Spinal cord (tissue), 10 donors: Measurements from ENCODE around the gene MOB3C. TPM values are rescaled to one million over a fixed set of nuclear protein-coding genes. Genes with fewer than 3 reads are reported as not detected.

ENCODE experiments used
- DNase-seq, 6 donors: peaks; one replicate each; pipeline versions ENCODE4 v3.0.0 to v3.0.0-alpha.2; 2013 to 2015; ENCODE audit warnings: low spot score in 6 of 6, low read depth in 4 of 6
- H3K27ac ChIP-seq: one replicate; pipeline ENCODE4 v1.5.1; 2013; ENCODE audit warnings: low read depth, low read length, control low read depth
- H3K27me3 ChIP-seq: one replicate; pipeline ENCODE4 v1.6.1; 2013; ENCODE audit warnings: low read length; ENCODE audit not compliant: control insufficient read depth, insufficient read depth
- H3K36me3 ChIP-seq: one replicate; pipeline ENCODE4 v1.6.1; 2013; ENCODE audit warnings: low read length; ENCODE audit not compliant: control insufficient read depth, insufficient read depth
- H3K4me1 ChIP-seq: one replicate; pipeline ENCODE4 v1.6.1; 2013; ENCODE audit warnings: low read length; ENCODE audit not compliant: control insufficient read depth, insufficient read depth
- H3K4me3 ChIP-seq: one replicate; pipeline ENCODE4 v1.5.1; 2013; ENCODE audit warnings: low read depth, low read length, control low read depth
- H3K9me3 ChIP-seq: one replicate; pipeline ENCODE4 v1.6.1; 2013; ENCODE audit warnings: low read length; ENCODE audit not compliant: control insufficient read depth, insufficient read depth
- WGBS: methylation state at CpG from one replicate; pipeline ENCODE4 v1.1.5; 2013; ENCODE audit warnings: missing lambda C conversion rate; ENCODE audit not compliant: insufficient coverage; 5-methylcytosine and 5-hydroxymethylcytosine counted together
- polyA plus RNA-seq, 2 donors: library from polyadenylated mRNA; unstranded; fragments of 120-200 nt; gene quantifications; one replicate each; pipeline ENCODE4 v1.2.1, GENCODE V29; 2013; ENCODE audit not compliant: insufficient read length in 2 of 2
- total RNA-seq, 2 donors: library from RNA; depleted of rRNA in 1 of 2; stranded (reverse); fragments of 120-200 nt in 1 of 2; fragments of >200 nt in 1 of 2; gene quantifications; one replicate each; pipeline versions ENCODE4 v1.2.3 to v1.2.4, GENCODE V29; 2013 to 2014
- donor health status: healthy.

Gene MOB3C
- total and polyA plus RNA-seq, 4 donors = 8.4 to 18.8 (median 9.7) TPM

GRCh38 chr1:46621930-46622329 lies 5.3 kb upstream of the MOB3C start:
- Histone ChIP-seq H3K4me3 (no peak overlapping the region), H3K27me3 (no peaks in the 10 kb centered on the region), H3K9me3 (no peaks in the 10 kb centered on the region), H3K4me1 (peaks cover 12% of the 10 kb centered on the region), H3K27ac (no peak overlapping the region), H3K36me3 (no peaks in the 10 kb centered on the region)
- DNase-seq = no peak
- 85% methylated on average over 4 of the region's 7 CpGs for WGBS

- Histone ChIP-seq H3K4me1 (peaks cover 28% of the 10 kb centered on the region), H3K4me3 (no peak overlapping the region), H3K9me3 (no peaks in the 10 kb centered on the region), H3K27me3 (no peaks in the 10 kb centered on the region), H3K36me3 (no peaks in the 10 kb centered on the region), H3K27ac (no peak overlapping the region)
- WGBS = 97% methylated on average over 5 of the region's 5 CpGs
- no peak for DNase-seq
These were observed 3.1 kb upstream of the MOB3C start for GRCh38 chr1:46619656-46620258.

- H3K27ac ChIP-seq = no peak overlapping the region
- no peaks in the 10 kb centered on the region for H3K36me3 ChIP-seq
- no peaks in the 10 kb centered on the region for H3K27me3 ChIP-seq
- H3K4me1 ChIP-seq = peaks cover 29% of the 10 kb centered on the region
- H3K4me3 ChIP-seq = no peak overlapping the region
- no CpG with 5 or more reads among the region's 4 CpGs for WGBS
- DNase-seq = no peak
- H3K9me3 ChIP-seq = no peaks in the 10 kb centered on the region
These were observed 2.3 kb upstream of the MOB3C start for GRCh38 chr1:46618754-46619415.

GRCh38 chr1:46617833-46618232 lies 1.2 kb upstream of the MOB3C start:
- H3K4me3 ChIP-seq = no peak overlapping the region
- no CpG with 5 or more reads among the region's 3 CpGs for WGBS
- no peaks in the 10 kb centered on the region for H3K27me3 ChIP-seq
- no peaks in the 10 kb centered on the region for H3K9me3 ChIP-seq
- no peak overlapping the region for H3K27ac ChIP-seq
- no peak for DNase-seq
- peaks cover 37% of the 10 kb centered on the region for H3K4me1 ChIP-seq
- H3K36me3 ChIP-seq = peaks cover 4% of the 10 kb centered on the region

GRCh38 chr1:46617108-46617800 lies 643 bp upstream of the MOB3C start:
- 84% methylated on average over 2 of the region's 10 CpGs for WGBS
- H3K4me1 ChIP-seq = peaks cover 39% of the 10 kb centered on the region

GRCh38 chr1:46615735-46616134 lies 876 bp downstream of the MOB3C start:
- no peaks in the 10 kb centered on the region for H3K9me3 ChIP-seq
- peak in 1 of 6 donors; percentile 7 for DNase-seq
- no peaks in the 10 kb centered on the region for H3K27me3 ChIP-seq
- peaks cover 13% of the 10 kb centered on the region for H3K36me3 ChIP-seq
- H3K27ac ChIP-seq = peak overlapping the region; percentile 79
- peak overlapping the region; percentile 66 for H3K4me3 ChIP-seq
- H3K4me1 ChIP-seq = peaks cover 45% of the 10 kb centered on the region
- WGBS = 85% methylated on average over 2 of the region's 3 CpGs

More at GRCh38 chr1:46617108-46617800, 643 bp upstream of the MOB3C start:
- no peaks in the 10 kb centered on the region for H3K9me3 ChIP-seq
- H3K27me3 ChIP-seq = no peaks in the 10 kb centered on the region
- DNase-seq = no peak
- H3K27ac ChIP-seq = peak overlapping the region; percentile 64
- peaks cover 7% of the 10 kb centered on the region for H3K36me3 ChIP-seq
- H3K4me3 ChIP-seq = peak overlapping the region; percentile 66

- no peaks in the 10 kb centered on the region for H3K9me3 ChIP-seq
- peaks cover 13% of the 10 kb centered on the region for H3K36me3 ChIP-seq
- WGBS = 72% methylated on average over 2 of the region's 2 CpGs
- H3K27me3 ChIP-seq = no peaks in the 10 kb centered on the region
- DNase-seq = no peak
- H3K4me3 ChIP-seq = no peak overlapping the region
- no peak overlapping the region for H3K27ac ChIP-seq
- peaks cover 45% of the 10 kb centered on the region for H3K4me1 ChIP-seq
These were observed 1.5 kb downstream of the MOB3C start for GRCh38 chr1:46615088-46615487.

- 80% methylated on average over 2 of the region's 2 CpGs for WGBS
- Histone ChIP-seq H3K36me3 (peaks cover 16% of the 10 kb centered on the region), H3K4me3 (no peak overlapping the region), H3K27ac (peak overlapping the region; percentile 47), H3K4me1 (peaks cover 45% of the 10 kb centered on the region), H3K9me3 (no peaks in the 10 kb centered on the region), H3K27me3 (no peaks in the 10 kb centered on the region)
- no peak for DNase-seq
These were observed 2.0 kb downstream of the MOB3C start for GRCh38 chr1:46614604-46614984.

GRCh38 chr1:46613661-46614603 lies 2.7 kb downstream of the MOB3C start:
- no peaks in the 10 kb centered on the region for H3K9me3 ChIP-seq
- no peaks in the 10 kb centered on the region for H3K27me3 ChIP-seq
- peak in 3 of 6 donors; percentile 33 to 83 (median 56) for DNase-seq
- H3K36me3 ChIP-seq = peaks cover 22% of the 10 kb centered on the region
- H3K27ac ChIP-seq = peak overlapping the region; percentile 47
- no peak overlapping the region for H3K4me3 ChIP-seq
- H3K4me1 ChIP-seq = peaks cover 45% of the 10 kb centered on the region
- WGBS = 14% methylated on average over 2 of the region's 16 CpGs
